HEK293 (cell line): Measurements from ENCODE around the gene NR3C2.
"Not testable (repeated sequence)": the region's sequence is repeated elsewhere in the genome, so short reads cannot be mapped to it uniquely, and the experiment has no call there.

Source experiments
- CTCF ChIA-PET: fragments of 350-600 bp; formaldehyde crosslinking; extraction: SDS; loops from one replicate; lab custom pipeline; 2021; ENCODE audit warnings: antibody characterized with exemption; lab: Yijun Ruan, JAX
- POLR2A ChIA-PET: fragments of 300-600 bp; formaldehyde crosslinking; extraction: SDS; loops from one replicate; lab custom pipeline; 2020; ENCODE audit warnings: antibody characterized with exemption, inconsistent platforms; lab: Yijun Ruan, JAX
- H3K27ac ChIP-seq: fragments of 200-500 bp; sonication (Bioruptor generic); 2 replicates; pipeline ENCODE4 v1.5.1; 2014; ENCODE audit warnings: low read depth, low read length, control low read depth, inconsistent platforms; ENCODE audit errors: extremely low read depth
- H3K36me3 ChIP-seq, 2 experiments: fragments of 200-500 bp in 1 of 2; sonication (Bioruptor generic) in 1 of 2; 1 replicate in 1 of 2; 2 replicates in 1 of 2; pipeline ENCODE4 v1.5.1; 2014 to 2017; ENCODE audit warnings: inconsistent platforms in 2 of 2, low read length in 2 of 2; ENCODE audit not compliant: control insufficient read depth in 2 of 2, insufficient read depth in 1 of 2
- H3K4me1 ChIP-seq: fragments of 200-500 bp; sonication (Bioruptor generic); 2 replicates; pipeline ENCODE4 v1.5.1; 2014; ENCODE audit warnings: mild to moderate bottlenecking, low read length, inconsistent platforms; ENCODE audit not compliant: control insufficient read depth, insufficient read depth
- H3K4me3 ChIP-seq: 2 replicates; pipeline ENCODE4 v1.5.1; 2011; ENCODE audit warnings: low read depth, mild to moderate bottlenecking, control low read depth, low read length, moderate library complexity
- H3K9me3 ChIP-seq: fragments of 200-500 bp; sonication (Bioruptor generic); 2 replicates; pipeline ENCODE4 v1.5.1; 2014; ENCODE audit warnings: low read depth, low read length, inconsistent platforms; ENCODE audit not compliant: control insufficient read depth, insufficient read depth
- EGR2 ChIP-seq: fragments of 450-650 bp; formaldehyde crosslinking; IDR thresholded peaks from 2 replicates; pipeline ENCODE4 v1.5.1; 2016; ENCODE audit warnings: low read depth, missing biosample characterization, missing genetic modification characterization
- OSR2 ChIP-seq: fragments of 450-650 bp; formaldehyde crosslinking; IDR thresholded peaks from 2 replicates; pipeline ENCODE4 v1.5.1; 2016; ENCODE audit warnings: missing biosample characterization, missing genetic modification characterization
- REPIN1 ChIP-seq: fragments of 450-650 bp; formaldehyde crosslinking; IDR thresholded peaks from 2 replicates; pipeline ENCODE4 v1.5.1; 2017; ENCODE audit warnings: missing biosample characterization, missing genetic modification characterization, low read depth
- SETDB1 ChIP-seq: IDR thresholded peaks from one replicate; pipeline ENCODE4 v1.6.1; 2017; ENCODE audit warnings: mild to moderate bottlenecking, low read length, moderate library complexity, mixed read lengths; ENCODE audit not compliant: insufficient read length
- TCF7L2 ChIP-seq: IDR thresholded peaks from 2 replicates; pipeline ENCODE4 v1.6.1; 2011; ENCODE audit warnings: low read depth, mild to moderate bottlenecking, inconsistent platforms, low read length, moderate library complexity, borderline replicate concordance
- WT1 ChIP-seq: fragments of 450-650 bp; formaldehyde crosslinking; IDR thresholded peaks from 2 replicates; pipeline ENCODE4 v1.5.1; 2016; ENCODE audit warnings: missing biosample characterization, missing genetic modification characterization
- ZBTB17 ChIP-seq: fragments of 450-650 bp; formaldehyde crosslinking; IDR thresholded peaks from 2 replicates; pipeline ENCODE4 v1.5.1; 2016; ENCODE audit warnings: missing biosample characterization, missing genetic modification characterization
- ZBTB26 ChIP-seq: fragments of 450-650 bp; formaldehyde crosslinking; optimal IDR thresholded peaks from 2 replicates; pipeline ENCODE3; 2016; ENCODE audit warnings: missing biosample characterization, mild to moderate bottlenecking, missing genetic modification characterization
- ZBTB6 ChIP-seq: fragments of 450-650 bp; formaldehyde crosslinking; IDR thresholded peaks from 2 replicates; pipeline ENCODE4 v1.5.1; 2017; ENCODE audit warnings: missing biosample characterization, missing genetic modification characterization
- ZBTB7A ChIP-seq: fragments of 450-650 bp; formaldehyde crosslinking; IDR thresholded peaks from 2 replicates; pipeline ENCODE4 v1.5.1; 2016; ENCODE audit warnings: low read depth, missing biosample characterization, missing genetic modification characterization
- ZNF133 ChIP-seq: fragments of 450-650 bp; formaldehyde crosslinking; IDR thresholded peaks from 2 replicates; pipeline ENCODE4 v1.5.1; 2016; ENCODE audit warnings: missing biosample characterization, missing genetic modification characterization
- ZNF280D ChIP-seq: fragments of 450-650 bp; formaldehyde crosslinking; IDR thresholded peaks from 2 replicates; pipeline ENCODE4 v1.5.1; 2016; ENCODE audit warnings: missing biosample characterization, missing genetic modification characterization
- ZNF324 ChIP-seq: fragments of 450-650 bp; formaldehyde crosslinking; IDR thresholded peaks from 2 replicates; pipeline ENCODE4 v1.5.1; 2016; ENCODE audit warnings: missing biosample characterization, missing genetic modification characterization
- ZNF341 ChIP-seq: fragments of 450-650 bp; formaldehyde crosslinking; IDR thresholded peaks from 2 replicates; pipeline ENCODE4; 2016; ENCODE audit warnings: low read depth, missing biosample characterization, missing genetic modification characterization
- ZNF391 ChIP-seq: fragments of 450-650 bp; formaldehyde crosslinking; IDR thresholded peaks from 2 replicates; pipeline ENCODE4 v1.5.1; 2016; ENCODE audit warnings: low read depth, missing biosample characterization, missing genetic modification characterization, borderline replicate concordance
- ZNF394 ChIP-seq: fragments of 450-650 bp; formaldehyde crosslinking; IDR thresholded peaks from 2 replicates; pipeline ENCODE4 v1.5.1; 2016; ENCODE audit warnings: missing biosample characterization, missing genetic modification characterization, mild to moderate bottlenecking, moderate library complexity, borderline replicate concordance
- ZNF426 ChIP-seq: fragments of 450-650 bp; formaldehyde crosslinking; IDR thresholded peaks from 2 replicates; pipeline ENCODE4 v1.5.1; 2017; ENCODE audit warnings: missing biosample characterization, missing genetic modification characterization, mild to moderate bottlenecking, inconsistent platforms, moderate library complexity
- ZNF501 ChIP-seq: fragments of 450-650 bp; formaldehyde crosslinking; IDR thresholded peaks from 2 replicates; pipeline ENCODE4 v1.5.1; 2016; ENCODE audit warnings: missing biosample characterization, missing genetic modification characterization
- ZNF549 ChIP-seq: fragments of 450-650 bp; IDR thresholded peaks from 2 replicates; pipeline ENCODE4 v1.5.1; 2018; ENCODE audit warnings: missing biosample characterization, missing genetic modification characterization, mild to moderate bottlenecking, inconsistent platforms, moderate library complexity
- ZNF558 ChIP-seq: fragments of 450-650 bp; formaldehyde crosslinking; IDR thresholded peaks from 2 replicates; pipeline ENCODE4 v1.5.1; 2016; ENCODE audit warnings: missing biosample characterization, missing genetic modification characterization
- ZNF596 ChIP-seq: fragments of 450-650 bp; IDR thresholded peaks from 2 replicates; pipeline ENCODE4 v1.5.0; 2018; ENCODE audit warnings: missing biosample characterization, mild to moderate bottlenecking, missing genetic modification characterization, moderate library complexity
- ZNF660 ChIP-seq: fragments of 450-650 bp; IDR thresholded peaks from 2 replicates; pipeline ENCODE4 v1.5.1; 2018; ENCODE audit warnings: missing biosample characterization, mild to moderate bottlenecking, missing genetic modification characterization
- ZNF664 ChIP-seq: fragments of 450-650 bp; formaldehyde crosslinking; IDR thresholded peaks from 2 replicates; pipeline ENCODE4 v1.5.1; 2016; ENCODE audit warnings: missing biosample characterization, missing genetic modification characterization
- ZNF747 ChIP-seq: fragments of 450-650 bp; formaldehyde crosslinking; IDR thresholded peaks from 2 replicates; pipeline ENCODE4 v1.5.1; 2016; ENCODE audit warnings: missing biosample characterization, missing genetic modification characterization
- ZNF768 ChIP-seq: fragments of 450-650 bp; formaldehyde crosslinking; IDR thresholded peaks from 2 replicates; pipeline ENCODE4 v1.5.1; 2018; ENCODE audit warnings: missing biosample characterization, mild to moderate bottlenecking, missing genetic modification characterization
- TF ChIP-seq, protein P1 (sequence below): fragments of 450-650 bp; formaldehyde crosslinking; IDR thresholded peaks from 2 replicates; pipeline ENCODE4 v1.5.1; 2016; ENCODE audit warnings: missing biosample characterization, missing genetic modification characterization
- TF ChIP-seq, protein P2 (sequence below): fragments of 450-650 bp; formaldehyde crosslinking; IDR thresholded peaks from 2 replicates; pipeline ENCODE4 v1.5.1; 2017; ENCODE audit warnings: missing biosample characterization, missing genetic modification characterization

The NR3C2 gene

GRCh38 chr4:148124512-148124911, 317.7 kb downstream of the NR3C2 start:
- TF ChIP-seq, protein P1, sequence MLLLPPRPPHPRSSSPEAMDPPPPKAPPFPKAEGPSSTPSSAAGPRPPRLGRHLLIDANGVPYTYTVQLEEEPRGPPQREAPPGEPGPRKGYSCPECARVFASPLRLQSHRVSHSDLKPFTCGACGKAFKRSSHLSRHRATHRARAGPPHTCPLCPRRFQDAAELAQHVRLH = no peak
- TF ChIP-seq TCF7L2 (no peak), ZNF664 (tag by site-specific recombination) (no peak), ZNF549 (tag by site-specific recombination) (no peak), ZNF394 (tag by site-specific recombination) (no peak), SETDB1 (peak; percentile 41), ZBTB26 (tag by site-specific recombination) (no peak), WT1 (tag by site-specific recombination) (no peak), ZNF133 (tag by site-specific recombination) (peak; percentile 98), OSR2 (tag by site-specific recombination) (no peak), ZNF596 (tag by site-specific recombination) (no peak)
- CTCF ChIA-PET = interaction anchor here (0.5 kb wide), 1 partner anchor 873 kb away, joined by 3 read pairs; no protein-coding TSS in a partner anchor

DNA sequence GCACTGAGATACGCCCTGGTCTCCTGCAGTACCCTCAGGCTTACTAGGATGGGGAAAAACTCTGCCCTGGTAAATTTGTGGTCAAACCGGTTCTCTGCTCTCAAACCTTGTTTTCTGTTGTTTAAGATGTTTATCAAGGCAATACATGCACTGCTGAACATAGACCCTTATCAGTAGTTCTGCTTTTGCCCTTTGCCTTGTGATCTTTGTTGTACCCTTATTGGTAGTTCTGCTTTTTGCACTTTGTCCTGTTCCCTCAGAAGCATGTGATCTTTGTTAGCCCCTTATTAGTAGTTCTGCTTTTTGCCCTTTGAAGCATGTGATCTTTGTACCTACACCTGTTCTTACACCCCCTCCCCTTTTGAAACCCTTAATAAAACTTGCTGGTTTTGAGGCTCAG, 319.1 kb downstream of the NR3C2 start:
- H3K36me3 ChIP-seq, H3K4me3 ChIP-seq, POLR2A ChIA-PET, H3K4me1 ChIP-seq, CTCF ChIA-PET, H3K9me3 ChIP-seq, H3K27ac ChIP-seq: not testable (repeated sequence)

More at GRCh38 chr4:148124512-148124911, 317.7 kb downstream of the NR3C2 start:
- Histone ChIP-seq H3K27ac (no peak overlapping the region), H3K9me3 (no peaks in the 10 kb centered on the region), H3K36me3 (peaks cover 0 to 9% of the 10 kb centered on the region in 2 experiments; a peak in 1 of 3 replicates), H3K4me3 (no peak overlapping the region), H3K4me1 (no peaks in the 10 kb centered on the region)
- POLR2A ChIA-PET = no interaction called here

GRCh38 chr4:148120216-148120615, 322.0 kb downstream of the NR3C2 start:
- POLR2A ChIA-PET = no interaction called here
- CTCF ChIA-PET = no interaction called here
- no peak overlapping the region for H3K4me3 ChIP-seq
- no peaks in the 10 kb centered on the region for H3K9me3 ChIP-seq
- H3K27ac ChIP-seq = no peak overlapping the region
- peaks cover 0 to 12% of the 10 kb centered on the region in 2 experiments; a peak in 1 of 3 replicates for H3K36me3 ChIP-seq
- H3K4me1 ChIP-seq = peaks cover 7% of the 10 kb centered on the region; the same call in 1 of the 2 replicates
- TF ChIP-seq ZNF324 (tag by site-specific recombination) = no peak
- no peak for TF ChIP-seq ZNF426 (tag by site-specific recombination)
- no peak for TF ChIP-seq REPIN1
- TF ChIP-seq ZNF341 (tag by site-specific recombination) = no peak
- TF ChIP-seq ZBTB7A (tag by site-specific recombination) = no peak
- no peak for TF ChIP-seq ZNF660 (tag by site-specific recombination)
- no peak for TF ChIP-seq ZNF501
- no peak for TF ChIP-seq ZNF768 (tag by site-specific recombination)
- TF ChIP-seq ZNF391 = no peak
- no peak for TF ChIP-seq ZNF558 (tag by site-specific recombination)
- TF ChIP-seq ZBTB17 (tag by site-specific recombination) = no peak
- TF ChIP-seq EGR2 = no peak
- no peak for TF ChIP-seq ZBTB6 (tag by site-specific recombination)
- TF ChIP-seq ZNF747 (tag by site-specific recombination) = no peak
- TF ChIP-seq, protein P2, sequence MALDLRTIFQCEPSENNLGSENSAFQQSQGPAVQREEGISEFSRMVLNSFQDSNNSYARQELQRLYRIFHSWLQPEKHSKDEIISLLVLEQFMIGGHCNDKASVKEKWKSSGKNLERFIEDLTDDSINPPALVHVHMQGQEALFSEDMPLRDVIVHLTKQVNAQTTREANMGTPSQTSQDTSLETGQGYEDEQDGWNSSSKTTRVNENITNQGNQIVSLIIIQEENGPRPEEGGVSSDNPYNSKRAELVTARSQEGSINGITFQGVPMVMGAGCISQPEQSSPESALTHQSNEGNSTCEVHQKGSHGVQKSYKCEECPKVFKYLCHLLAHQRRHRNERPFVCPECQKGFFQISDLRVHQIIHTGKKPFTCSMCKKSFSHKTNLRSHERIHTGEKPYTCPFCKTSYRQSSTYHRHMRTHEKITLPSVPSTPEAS (tag by site-specific recombination) = no peak
- TF ChIP-seq ZNF280D (tag by site-specific recombination) = no peak
